GM12878 (cell line): Measurements from ENCODE around the gene ZBTB3. TPM values are rescaled to one million over a fixed set of nuclear protein-coding genes. Genes with fewer than 3 reads are reported as not detected.

Experiments used
- ATAC-seq: fragments of 200-7000 bp; cut with Tn5 transposase; 3 replicates; pipeline ENCODE4 v1.9.1; 2020; ENCODE audit warnings: mild to moderate bottlenecking, moderate library complexity
- BruUV-seq: library from RNA; stranded (reverse); fragments of 400-500 nt; replicated peaks from 2 replicates; lab custom pipeline; 2021; lab: Mats Ljungman, UMichigan
- CTCF ChIA-PET: fragments of 300-600 bp; sonication (Branson Sonifier 250); formaldehyde crosslinking; extraction: SDS; loops from one replicate; lab custom pipeline; 2021; ENCODE audit warnings: inconsistent platforms; lab: Yijun Ruan, JAX
- POLR2A ChIA-PET: fragments of 350-600 bp; formaldehyde crosslinking; extraction: SDS; loops from one replicate; lab custom pipeline; 2021; ENCODE audit warnings: inconsistent platforms; lab: Charles Lee
- RAD21 ChIA-PET: fragments of 300-600 bp; sonication (Branson Sonifier 250); formaldehyde crosslinking; loops from one replicate; lab custom pipeline; 2023; ENCODE audit warnings: antibody characterized with exemption; ENCODE audit not compliant: unreplicated experiment; lab: Charles Lee
- SMC1A ChIA-PET: fragments of 300-600 bp; sonication (Branson Sonifier 250); formaldehyde crosslinking; loops from one replicate; lab custom pipeline; 2023; ENCODE audit not compliant: unreplicated experiment, uncharacterized antibody; lab: Charles Lee
- DNase-seq: peaks from one replicate; pipeline ENCODE4 v3.0.0-alpha.2; 2011; ENCODE audit warnings: low read depth, low spot score
- FAIRE-seq: peaks from 3 replicates; lab custom pipeline; 2011; peaks lifted over from hg19 to GRCh38; lab: Jason Lieb, UNC
- H2AFZ ChIP-seq: 2 replicates; pipeline ENCODE4 v1.6.0; 2011; ENCODE audit warnings: low read depth, low read length, control low read depth; ENCODE audit not compliant: control insufficient read depth
- H3K27ac ChIP-seq: 2 replicates; pipeline ENCODE4 v1.5.1; 2011; ENCODE audit warnings: control low read depth; ENCODE audit not compliant: control insufficient read depth, insufficient read depth
- H3K27me3 ChIP-seq, 2 experiments: replicated peaks in 1 of 2; 2 replicates each; pipeline versions ENCODE4 v1.6.0 to v1.6.1; 2011; ENCODE audit warnings: low read length in 1 of 2; ENCODE audit not compliant: control insufficient read depth in 2 of 2, insufficient read depth in 2 of 2
- H3K36me3 ChIP-seq, 2 experiments: 2 replicates each; pipeline ENCODE4 v1.5.1; 2011; ENCODE audit warnings: low read length in 1 of 2; ENCODE audit not compliant: control insufficient read depth in 2 of 2, insufficient read depth in 2 of 2
- H3K4me1 ChIP-seq: 2 replicates; pipeline ENCODE4 v1.6.1; 2011; ENCODE audit warnings: mild to moderate bottlenecking, low read length, moderate library complexity, mixed read lengths; ENCODE audit not compliant: control insufficient read depth, insufficient read depth
- H3K4me2 ChIP-seq: 2 replicates; pipeline ENCODE4 v1.6.0; 2011; ENCODE audit warnings: control low read depth; ENCODE audit not compliant: control insufficient read depth, insufficient read depth
- H3K4me3 ChIP-seq: fragments of 200-600 bp; sonication (generic); 2 replicates; pipeline ENCODE4 v1.5.1; 2016
- H3K79me2 ChIP-seq: 2 replicates; pipeline ENCODE4 v1.6.0; 2011; ENCODE audit warnings: low read length; ENCODE audit not compliant: control insufficient read depth, insufficient read depth
- H3K9ac ChIP-seq: 2 replicates; pipeline ENCODE4 v1.8.0; 2011; ENCODE audit warnings: low read length, control low read depth, mixed read lengths; ENCODE audit not compliant: control insufficient read depth, insufficient read depth
- H3K9me3 ChIP-seq: replicated peaks from 3 replicates; pipeline ENCODE4 v1.5.1; 2011; ENCODE audit warnings: mild to moderate bottlenecking, low read length; ENCODE audit not compliant: control insufficient read depth, insufficient read depth
- H4K20me1 ChIP-seq: 2 replicates; pipeline ENCODE4 v1.6.0; 2011; ENCODE audit not compliant: control insufficient read depth, insufficient read depth
- ELK1 ChIP-seq: IDR thresholded peaks from 2 replicates; pipeline ENCODE4 v1.6.1; 2012; ENCODE audit warnings: low read depth, low read length, improper control_type of control experiment
- GABPA ChIP-seq: IDR thresholded peaks from 2 replicates; pipeline ENCODE4 v1.6.1; 2014; ENCODE audit warnings: antibody characterized with exemption, low read depth, mild to moderate bottlenecking, inconsistent platforms
- JUNB ChIP-seq: IDR thresholded peaks from 2 replicates; pipeline ENCODE4 v1.6.1; 2016; ENCODE audit warnings: antibody characterized with exemption, mild to moderate bottlenecking
- NBN ChIP-seq: fragments of 450-650 bp; IDR thresholded peaks from 2 replicates; pipeline ENCODE4 v1.6.1; 2016
- NR2C2 ChIP-seq: IDR thresholded peaks from 2 replicates; pipeline ENCODE4 v1.6.1; 2011; ENCODE audit warnings: borderline replicate concordance, low read depth; ENCODE audit not compliant: control insufficient read depth, insufficient read length
- RAD21 ChIP-seq: IDR thresholded peaks from 2 replicates; pipeline ENCODE4 v1.6.1; 2011; ENCODE audit warnings: mild to moderate bottlenecking, low read depth, low read length, moderate library complexity; ENCODE audit not compliant: insufficient read depth
- SMAD5 ChIP-seq: IDR thresholded peaks from 2 replicates; pipeline ENCODE4 v1.6.1; 2016; ENCODE audit warnings: antibody characterized with exemption, low read depth
- SP1 ChIP-seq: IDR thresholded peaks from one replicate; pipeline ENCODE4 v1.6.1; 2011; ENCODE audit warnings: low read depth, low read length
- STAT3 ChIP-seq: IDR thresholded peaks from 2 replicates; pipeline ENCODE4 v1.6.1; 2011; ENCODE audit warnings: low read depth, low read length, improper control_type of control experiment
- TARDBP ChIP-seq: IDR thresholded peaks from 2 replicates; pipeline ENCODE4 v1.6.1; 2016; ENCODE audit warnings: borderline replicate concordance
- WGBS: methylation state at CpG from one replicate; pipeline ENCODE4 v1.1.6; 2016; ENCODE audit warnings: low lambda C conversion rate; ENCODE audit not compliant: insufficient replicate concordance, insufficient coverage; ENCODE audit errors: missing lambda C conversion rate; 5-methylcytosine and 5-hydroxymethylcytosine counted together
- in situ Hi-C: fragments of 300-500 bp; cut with MboI; formaldehyde crosslinking; loops from 9 replicates; pipeline ENCODE4 v1.14.3; 2018; ENCODE audit warnings: mixed read lengths
- intact Hi-C: fragments of 100-400 bp; cut with micrococcal nuclease; formaldehyde crosslinking; loops from one replicate; pipeline ENCODE4 v1.14.2; 2022; ENCODE audit not compliant: unreplicated experiment
- polyA plus RNA-seq, 11 experiments: library from polyadenylated mRNA; depleted of rRNA in 4 of 11; unstranded in 6 of 11; stranded (reverse) in 5 of 11; fragments of >200 nt; fragmentation: Nextera tagmentation in 4 of 11; fragmentation: Illumina TruSeq in 1 of 11; extraction: Ambion mirVana in 4 of 11; extraction: Trizol in 1 of 11; gene quantifications; 1 replicate in 1 of 11; 2 replicates in 10 of 11; pipeline versions ENCODE4 v1.2.1 to v1.2.3, GENCODE V29; 2011 to 2016; ENCODE audit warnings: inconsistent platforms in 2 of 11, missing spikeins in 2 of 11, low read depth in 1 of 11
- total RNA-seq, 4 experiments: library from RNA; depleted of rRNA in 3 of 4; stranded (reverse); fragments of >200 nt in 3 of 4; fragmentation: Illumina TruSeq in 1 of 4; extraction: Trizol in 1 of 4; gene quantifications; 2 replicates each; pipeline versions ENCODE4 v1.2.1 to v1.2.3, GENCODE V29; 2013 to 2021

ZBTB3 gene
- total and polyA plus RNA-seq, 10 of the 15 experiments (the other 5 are each of a cell fraction or from before 2014, with no cell fraction given) = 1.4 to 7.7 (median 4.8) TPM

- WGBS = 68% methylated on average over 3 of the region's 3 CpGs
- H3K9ac ChIP-seq = no peak overlapping the region; the same call in 1 of the 2 replicates
- no peak overlapping the region for H3K27ac ChIP-seq
- H4K20me1 ChIP-seq = no peaks in the 10 kb centered on the region
- peaks cover 42% of the 10 kb centered on the region for H3K79me2 ChIP-seq
- ChIA-PET CTCF (interaction anchor here (0.6 to 6.6 kb wide), 8 partner anchors 35 to 284 kb away, joined by 3 to 131 read pairs (median 4); partner anchors contain the start of genes HNRNPUL2, SLC3A2, STX5 and TTC9C), RAD21 (interaction anchor here (0.8 to 1.0 kb wide), 2 partner anchors 18 to 67 kb away, joined by 3 read pairs; partner anchors contain the start of gene TAF6L), SMC1A (interaction anchor here (1.2 to 2.9 kb wide), 5 partner anchors 51 to 95 kb away, joined by 3 to 12 read pairs (median 3); partner anchors contain the start of gene WDR74), POLR2A (interaction anchor here (0.6 to 6.0 kb wide), 13 partner anchors 11 to 1839 kb away, joined by 3 to 53 read pairs (median 5); partner anchors contain the start of genes NXF1, STX5, TAF6L and TEX54)
- no peak overlapping the region; the same call in 1 of the 2 replicates for H3K4me2 ChIP-seq
- no peak overlapping the region for H3K4me3 ChIP-seq
- TF ChIP-seq RAD21 (no peak), JUNB (no peak)
- intact Hi-C loops (loop anchor here (5.0 kb wide), 1 partner anchor 93 kb away; the partner anchor contains the start of gene SLC3A2), in situ Hi-C loops (no loop called here)
- H3K36me3 ChIP-seq = peaks cover 9 to 14% of the 10 kb centered on the region in 2 experiments
- ATAC-seq = no peak
- no peak overlapping the region for H2AFZ ChIP-seq
- H3K4me1 ChIP-seq = peaks cover 11% of the 10 kb centered on the region
- DNase-seq = no peak
- BruUV-seq = no TSS peak
- H3K27me3 ChIP-seq = no peaks in the 10 kb centered on the region
- no peak for FAIRE-seq
- H3K9me3 ChIP-seq = no peaks in the 10 kb centered on the region
These were observed 35.6 kb upstream of the ZBTB3 start for GRCh38 chr11:62789576-62789975.

DNA sequence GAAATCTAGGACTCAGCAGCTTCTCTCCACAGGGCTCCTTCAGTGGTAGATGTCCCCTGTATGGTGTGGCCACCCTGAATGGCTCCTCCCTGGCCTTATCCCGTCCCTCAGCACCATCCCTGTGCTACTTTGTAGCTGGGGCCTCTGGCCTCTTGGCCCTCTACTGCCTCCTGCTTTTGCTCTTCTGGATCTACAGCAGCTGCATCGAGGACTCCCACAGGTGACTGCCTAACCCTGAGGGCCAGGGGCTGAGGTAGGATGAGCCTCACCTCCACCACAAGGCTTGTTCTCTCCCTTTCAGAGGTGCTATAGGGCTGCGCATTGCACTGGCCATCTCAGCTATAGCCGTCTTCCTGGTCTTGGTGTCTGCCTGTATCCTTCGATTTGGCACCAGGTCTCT is 35.0 kb upstream of the ZBTB3 start:
- TF ChIP-seq ELK1 (no peak), SMAD5 (no peak), SP1 (no peak), GABPA (no peak), STAT3 (no peak), TARDBP (no peak), NR2C2 (no peak), NBN (no peak)
- no peak for ATAC-seq
- FAIRE-seq = no peak
- H3K4me2 ChIP-seq = peak overlapping the region; percentile 95
- BruUV-seq = no TSS peak
- H3K9ac ChIP-seq = no peak overlapping the region
- H3K4me1 ChIP-seq = peaks cover 11% of the 10 kb centered on the region
- 79% methylated on average over 5 of the region's 5 CpGs for WGBS
- no peak overlapping the region for H3K4me3 ChIP-seq
- RAD21 ChIA-PET = interaction anchor here (0.8 to 3.8 kb wide), 3 partner anchors 17 to 74 kb away, joined by 3 to 57 read pairs (median 3); partner anchors contain the start of gene TAF6L
- H3K9me3 ChIP-seq = no peaks in the 10 kb centered on the region
- H3K27me3 ChIP-seq = no peaks in the 10 kb centered on the region
- in situ Hi-C loops (no loop called here), intact Hi-C loops (loop anchor here (5.0 kb wide), 1 partner anchor 93 kb away; the partner anchor contains the start of gene SLC3A2)
- peaks cover 42% of the 10 kb centered on the region for H3K79me2 ChIP-seq
- DNase-seq = no peak
- POLR2A ChIA-PET = interaction anchor here (0.6 to 6.0 kb wide), 17 partner anchors 12 to 1838 kb away, joined by 3 to 53 read pairs (median 5); partner anchors contain the start of genes HNRNPUL2, NXF1, SLC3A2 and STX5
- CTCF ChIA-PET = interaction anchor here (1.0 to 6.6 kb wide), 7 partner anchors 15 to 92 kb away, joined by 3 to 131 read pairs (median 8); partner anchors contain the start of genes HNRNPUL2, SLC3A2, TAF6L and TTC9C
- no peaks in the 10 kb centered on the region for H4K20me1 ChIP-seq
- no peak overlapping the region for H2AFZ ChIP-seq
- peaks cover 8 to 10% of the 10 kb centered on the region in 2 experiments for H3K36me3 ChIP-seq
- no peak overlapping the region for H3K27ac ChIP-seq
- SMC1A ChIA-PET = interaction anchor here (1.2 to 2.9 kb wide), 5 partner anchors 51 to 95 kb away, joined by 3 to 12 read pairs (median 3); partner anchors contain the start of gene WDR74
